GM23338 (cell line): ENCODE data around the gene DLG5. TPM values are rescaled to one million over a fixed set of nuclear protein-coding genes. Genes with fewer than 3 reads are reported as not detected.

Experiments used
- ATAC-seq: fragments of 200-7000 bp; cut with Tn5 transposase; 3 replicates; pipeline ENCODE4 v1.9.1; 2020
- DNase-seq: peaks from one replicate; pipeline ENCODE4 v3.0.0-alpha.2; 2015; ENCODE audit warnings: low spot score
- H2AFZ ChIP-seq: fragments of 200-600 bp; sonication (generic); 2 replicates; pipeline ENCODE4 v1.8.0; 2016; ENCODE audit warnings: antibody characterized with exemption, mild to moderate bottlenecking, moderate library complexity
- H3F3A ChIP-seq: fragments of 200-600 bp; sonication (generic); replicated peaks from 2 replicates; pipeline ENCODE4 v1.8.0; 2017; ENCODE audit warnings: antibody characterized with exemption, mixed run types, low read depth
- H3K27ac ChIP-seq: fragments of 200-600 bp; sonication (generic); 2 replicates; pipeline ENCODE4 v1.6.1; 2016; ENCODE audit warnings: low read depth
- H3K27me3 ChIP-seq: fragments of 200-600 bp; sonication (generic); 2 replicates; pipeline ENCODE4 v1.8.0; 2016; ENCODE audit warnings: mild to moderate bottlenecking, mixed run types, moderate library complexity; ENCODE audit not compliant: insufficient read depth
- H3K36me3 ChIP-seq: fragments of 200-600 bp; sonication (generic); 2 replicates; pipeline ENCODE4 v1.8.0; 2016; ENCODE audit warnings: mild to moderate bottlenecking; ENCODE audit not compliant: insufficient read depth
- H3K4me1 ChIP-seq: fragments of 200-600 bp; sonication (generic); 2 replicates; pipeline ENCODE4 v1.8.0; 2016; ENCODE audit warnings: mild to moderate bottlenecking, moderate library complexity; ENCODE audit not compliant: insufficient read depth
- H3K4me2 ChIP-seq: fragments of 200-600 bp; sonication (generic); 2 replicates; pipeline ENCODE4 v1.7.1; 2017; ENCODE audit warnings: mixed run types
- H3K4me3 ChIP-seq: fragments of 200-600 bp; sonication (generic); 2 replicates; pipeline ENCODE4 v1.6.1; 2016; ENCODE audit warnings: mixed run types
- H3K79me2 ChIP-seq: fragments of 200-600 bp; sonication (generic); replicated peaks from 2 replicates; pipeline ENCODE4 v1.8.0; 2017; ENCODE audit warnings: mild to moderate bottlenecking; ENCODE audit not compliant: insufficient read depth
- H3K9me2 ChIP-seq: fragments of 200-600 bp; sonication (generic); 2 replicates; pipeline ENCODE4 v1.8.0; 2017; ENCODE audit not compliant: insufficient read depth
- H4K20me1 ChIP-seq: fragments of 200-600 bp; sonication (generic); replicated peaks from 2 replicates; pipeline ENCODE4 v1.8.0; 2017; ENCODE audit warnings: mild to moderate bottlenecking; ENCODE audit not compliant: insufficient read depth
- H3K27ac Mint-ChIP-seq: 2 replicates; pipeline ENCODE4 v1.8.0; 2020; ENCODE audit warnings: inconsistent platforms, mild to moderate bottlenecking, moderate library complexity, mixed read lengths
- H3K27me3 Mint-ChIP-seq: 3 replicates; pipeline ENCODE4 v1.8.0; 2022; ENCODE audit warnings: low read depth, mild to moderate bottlenecking, moderate library complexity, mixed read lengths, inconsistent platforms; ENCODE audit not compliant: insufficient read depth, poor library complexity
- H3K36me3 Mint-ChIP-seq: 3 replicates; pipeline ENCODE4 v1.8.0; 2021; ENCODE audit warnings: low read depth, mild to moderate bottlenecking, inconsistent platforms, moderate library complexity, mixed read lengths
- H3K4me1 Mint-ChIP-seq: 3 replicates; pipeline ENCODE4 v1.8.0; 2020; ENCODE audit warnings: mild to moderate bottlenecking, inconsistent platforms, mixed read lengths
- H3K4me3 Mint-ChIP-seq: 3 replicates; pipeline ENCODE4 v1.8.0; 2021; ENCODE audit warnings: moderate library complexity, mild to moderate bottlenecking, inconsistent platforms, mixed read lengths
- H3K9me3 Mint-ChIP-seq: 3 replicates; pipeline ENCODE4 v1.8.0; 2020; ENCODE audit warnings: moderate library complexity, mild to moderate bottlenecking, inconsistent platforms, mixed read lengths
- CREB1 ChIP-seq: fragments of 250-450 bp; sonication (Bioruptor Pico); IDR thresholded peaks from 2 replicates; pipeline ENCODE4 v1.5.0; 2020; ENCODE audit warnings: low read depth, mild to moderate bottlenecking, moderate library complexity
- CTCF ChIP-seq, 2 experiments: fragments of 200-600 bp in 1 of 2; sonication (generic) in 1 of 2; conservative IDR thresholded peaks; 2 replicates each; pipeline versions ENCODE4 v1.5.1 to v1.6.1; 2016 to 2017; ENCODE audit warnings: antibody characterized with exemption in 2 of 2, low read depth in 2 of 2, mild to moderate bottlenecking in 2 of 2, moderate library complexity in 1 of 2
- ETS1 ChIP-seq: IDR thresholded peaks from 2 replicates; pipeline ENCODE4 v1.6.1; 2016; ENCODE audit warnings: antibody characterized with exemption
- EZH2 ChIP-seq: fragments of 200-600 bp; sonication (generic); IDR thresholded peaks from one replicate; pipeline ENCODE4 v1.8.0; 2017; ENCODE audit warnings: antibody characterized with exemption, mild to moderate bottlenecking, low read depth; ENCODE audit not compliant: unreplicated experiment
- EZH2phosphoT487 ChIP-seq: fragments of 200-600 bp; sonication (generic); IDR thresholded peaks from one replicate; pipeline ENCODE4 v1.8.1; 2018; ENCODE audit warnings: antibody characterized with exemption; ENCODE audit not compliant: unreplicated experiment
- NANOG ChIP-seq: IDR thresholded peaks from 2 replicates; pipeline ENCODE4 v1.6.1; 2016; ENCODE audit warnings: antibody characterized with exemption, borderline replicate concordance
- POLR2AphosphoS5 ChIP-seq: IDR thresholded peaks from 2 replicates; pipeline ENCODE4 v1.6.1; 2016; ENCODE audit warnings: antibody characterized with exemption, low read depth
- REST ChIP-seq: IDR thresholded peaks from one replicate; pipeline ENCODE4 v1.6.1; 2018; ENCODE audit warnings: antibody characterized with exemption; ENCODE audit not compliant: unreplicated experiment
- STAT1 ChIP-seq: IDR thresholded peaks from one replicate; pipeline ENCODE4 v1.6.1; 2016; ENCODE audit warnings: antibody characterized with exemption; ENCODE audit not compliant: unreplicated experiment
- ZNF331 ChIP-seq: fragments of 250-450 bp; sonication (Bioruptor Pico); IDR thresholded peaks from 2 replicates; pipeline ENCODE4 v1.5.0; 2020; ENCODE audit warnings: low read depth, mild to moderate bottlenecking, moderate library complexity
- ZNF462 ChIP-seq: fragments of 250-450 bp; sonication (Bioruptor Pico); IDR thresholded peaks from 2 replicates; pipeline ENCODE4 v1.5.0; 2020; ENCODE audit warnings: mild to moderate bottlenecking, moderate library complexity
- polyA plus RNA-seq: library from polyadenylated mRNA; unstranded; fragments of >200 nt; fragmentation: Nextera tagmentation; extraction: Ambion mirVana; gene quantifications from 2 replicates; pipeline ENCODE4 v1.2.1, GENCODE V29; 2016
- total RNA-seq: library from RNA; depleted of rRNA; stranded (reverse); fragments of >200 nt; shearing (Covaris generic); gene quantifications from 2 replicates; pipeline ENCODE4 v1.2.3, GENCODE V29; 2014

Gene DLG5
- total and polyA plus RNA-seq, 2 experiments from 2014 or later, result 7.4 to 66.6 TPM

- Mint-ChIP-seq H3K9me3 (peaks cover 21% of the 10 kb centered on the region), H3K27me3 (peaks cover 2% of the 10 kb centered on the region), H3K36me3 (peaks cover 15% of the 10 kb centered on the region), H3K27ac (no peak overlapping the region), H3K4me1 (peaks cover 5% of the 10 kb centered on the region), H3K4me3 (no peak overlapping the region)
- DNase-seq, result no peak
- no peak for TF ChIP-seq REST
- TF ChIP-seq EZH2, result no peak
- no peak for TF ChIP-seq NANOG
- TF ChIP-seq STAT1, result no peak
- no peak for TF ChIP-seq POLR2AphosphoS5
- TF ChIP-seq CTCF (conservative IDR thresholded peaks at IDR 0.05; ENCODE audit: low read depth in 2 of 2), result no peak
- TF ChIP-seq ETS1, result no peak
- TF ChIP-seq EZH2phosphoT487, result no peak
- TF ChIP-seq ZNF331, result no peak
- TF ChIP-seq ZNF462, result no peak
- no peak for TF ChIP-seq CREB1 (CRISPR knock-in tag)
- Histone ChIP-seq H3K36me3 (no peaks in the 10 kb centered on the region; the same call in 1 of the 2 replicates), H3F3A (0 out of 2 replicates have a peak, but pooled peaks cover 2% of the 10 kb centered on the region), H3K27ac (no peak overlapping the region), H3K27me3 (no peaks in the 10 kb centered on the region), H3K4me2 (no peak overlapping the region), H4K20me1 (no peaks in the 10 kb centered on the region), H3K9me2 (no peaks in the 10 kb centered on the region), H3K4me1 (no peaks in the 10 kb centered on the region; the same call in 1 of the 2 replicates), H3K4me3 (no peak overlapping the region), H2AFZ (no peak overlapping the region), H3K79me2 (no peaks in the 10 kb centered on the region)
- ATAC-seq, result no peak
These were observed 34.3 kb upstream of the DLG5 start for GRCh38 chr10:77960829-77961329.
